H9 (cell line): ENCODE results near the gene CELA2A. TPM values are rescaled to one million over a fixed set of nuclear protein-coding genes. Genes with fewer than 3 reads are reported as not detected.
A peak's percentile ranks its signal among the peaks of the same experiment; 100 is the strongest.

ENCODE experiments used
- DNase-seq: peaks from one replicate; pipeline ENCODE4 v3.0.0-alpha.2; 2017
- H2AFZ ChIP-seq: one replicate; pipeline ENCODE4 v1.6.1; 2013; ENCODE audit warnings: mild to moderate bottlenecking, low read length, control low read depth, moderate library complexity
- H2AK5ac ChIP-seq: 2 replicates; pipeline ENCODE4 v1.6.1; 2013; ENCODE audit warnings: low read length, control low read depth, mixed read lengths; ENCODE audit not compliant: insufficient read length
- H2BK120ac ChIP-seq: one replicate; pipeline ENCODE4 v1.6.1; 2013; ENCODE audit warnings: low read depth, mild to moderate bottlenecking, low read length, control low read depth, inconsistent platforms; ENCODE audit not compliant: poor library complexity, severe bottlenecking
- H2BK12ac ChIP-seq: 2 replicates; pipeline ENCODE4 v1.6.1; 2013; ENCODE audit warnings: low read length, control low read depth, mixed read lengths, low read depth; ENCODE audit not compliant: insufficient read length
- H2BK15ac ChIP-seq: 2 replicates; pipeline ENCODE4 v1.6.1; 2013; ENCODE audit warnings: low read depth, low read length, control low read depth
- H2BK20ac ChIP-seq: one replicate; pipeline ENCODE4 v1.6.1; 2013; ENCODE audit warnings: low read depth, mild to moderate bottlenecking, low read length, control low read depth, inconsistent platforms; ENCODE audit not compliant: poor library complexity, severe bottlenecking
- H2BK5ac ChIP-seq: 2 replicates; pipeline ENCODE4 v1.6.1; 2013; ENCODE audit warnings: low read length, control low read depth, mixed read lengths; ENCODE audit not compliant: insufficient read length
- H3K14ac ChIP-seq: 2 replicates; pipeline ENCODE4 v1.6.1; 2013; ENCODE audit warnings: low read length, control low read depth; ENCODE audit not compliant: insufficient read depth
- H3K18ac ChIP-seq: 2 replicates; pipeline ENCODE4 v1.6.1; 2013; ENCODE audit warnings: low read depth, mild to moderate bottlenecking, mixed read lengths, low read length, control low read depth; ENCODE audit not compliant: insufficient read length
- H3K23ac ChIP-seq: 2 replicates; pipeline ENCODE4 v1.6.1; 2013; ENCODE audit warnings: low read length, control low read depth, mixed read lengths, low read depth; ENCODE audit not compliant: insufficient read length
- H3K23me2 ChIP-seq: 2 replicates; pipeline ENCODE4 v1.6.1; 2013; ENCODE audit warnings: low read depth, mild to moderate bottlenecking, mixed read lengths, low read length, control low read depth; ENCODE audit not compliant: insufficient read length, poor library complexity, severe bottlenecking
- H3K27ac ChIP-seq: 2 replicates; pipeline ENCODE4 v1.5.1; 2013; ENCODE audit warnings: low read length, control low read depth, mixed read lengths, low read depth; ENCODE audit not compliant: insufficient read length
- H3K27me3 ChIP-seq: 2 replicates; pipeline ENCODE4 v1.6.1; 2013; ENCODE audit warnings: low read length, control low read depth, inconsistent platforms; ENCODE audit not compliant: insufficient read depth
- H3K4ac ChIP-seq: 2 replicates; pipeline ENCODE4 v1.6.1; 2013; ENCODE audit warnings: low read depth, mild to moderate bottlenecking, control low read depth, inconsistent platforms, low read length, moderate library complexity
- H3K4me1 ChIP-seq: 2 replicates; pipeline ENCODE4 v1.6.1; 2013; ENCODE audit warnings: low read length, control low read depth, inconsistent platforms; ENCODE audit not compliant: insufficient read depth
- H3K4me2 ChIP-seq: 2 replicates; pipeline ENCODE4 v1.6.1; 2013; ENCODE audit warnings: low read length, control low read depth, mixed read lengths; ENCODE audit not compliant: insufficient read length, insufficient read depth
- H3K56ac ChIP-seq: 2 replicates; pipeline ENCODE4 v1.6.1; 2013; ENCODE audit warnings: low read depth, mild to moderate bottlenecking, mixed read lengths, low read length, control low read depth; ENCODE audit not compliant: insufficient read length
- H3K79me1 ChIP-seq: 2 replicates; pipeline ENCODE4 v1.6.1; 2013; ENCODE audit warnings: low read depth, mild to moderate bottlenecking, moderate library complexity, low read length, control low read depth, inconsistent platforms; ENCODE audit not compliant: insufficient read depth, poor library complexity, severe bottlenecking
- H3K79me2 ChIP-seq: 2 replicates; pipeline ENCODE4 v1.6.1; 2013; ENCODE audit warnings: low read length, control low read depth, inconsistent platforms; ENCODE audit not compliant: insufficient read depth
- H3K9ac ChIP-seq: 2 replicates; pipeline ENCODE4 v1.6.1; 2013; ENCODE audit warnings: low read length, control low read depth, mixed read lengths; ENCODE audit not compliant: insufficient read length; ENCODE audit errors: extremely low read depth
- H3K9me3 ChIP-seq: one replicate; pipeline ENCODE4 v1.6.1; 2013; ENCODE audit warnings: low read depth, low read length, inconsistent platforms; ENCODE audit not compliant: control insufficient read depth
- H3T11ph ChIP-seq: one replicate; pipeline ENCODE4 v1.6.1; 2013; ENCODE audit warnings: mild to moderate bottlenecking, low read length, control low read depth, inconsistent platforms
- H4K20me1 ChIP-seq: one replicate; pipeline ENCODE4 v1.6.1; 2013; ENCODE audit not compliant: control insufficient read depth, insufficient read length, insufficient read depth
- H4K5ac ChIP-seq: 2 replicates; pipeline ENCODE4 v1.6.1; 2013; ENCODE audit warnings: low read depth, mild to moderate bottlenecking, mixed read lengths, low read length, control low read depth; ENCODE audit not compliant: insufficient read length
- H4K8ac ChIP-seq: replicated peaks from 2 replicates; pipeline ENCODE4 v1.6.1; 2013; ENCODE audit warnings: low read length, control low read depth, mixed read lengths, low read depth; ENCODE audit not compliant: insufficient read length
- H4K91ac ChIP-seq: 2 replicates; pipeline ENCODE4 v1.6.1; 2013; ENCODE audit warnings: low read depth, mild to moderate bottlenecking, moderate library complexity, mixed read lengths, low read length, control low read depth; ENCODE audit not compliant: insufficient read length
- H3K27ac Mint-ChIP-seq, 3 experiments: 2 replicates in 2 of 3; 3 replicates in 1 of 3; pipeline ENCODE4 v1.8.0; 2020 to 2021; ENCODE audit warnings: mixed read lengths in 3 of 3, mild to moderate bottlenecking in 1 of 3, moderate library complexity in 1 of 3
- H3K27me3 Mint-ChIP-seq: 2 replicates; pipeline ENCODE4 v1.8.0; 2021; ENCODE audit warnings: low read depth, mild to moderate bottlenecking, moderate library complexity, mixed read lengths
- H3K36me3 Mint-ChIP-seq, 3 experiments: 2 replicates in 2 of 3; 3 replicates in 1 of 3; pipeline ENCODE4 v1.8.0; 2020 to 2021; ENCODE audit warnings: low read depth in 3 of 3, mixed read lengths in 3 of 3; ENCODE audit not compliant: insufficient read depth in 1 of 3
- H3K4me1 Mint-ChIP-seq, 2 experiments: 2 replicates each; pipeline ENCODE4 v1.8.0; 2020; ENCODE audit warnings: mixed read lengths in 2 of 2
- H3K4me3 Mint-ChIP-seq, 2 experiments: 2 replicates in 1 of 2; 3 replicates in 1 of 2; pipeline ENCODE4 v1.8.0; 2020 to 2021; ENCODE audit warnings: mild to moderate bottlenecking in 2 of 2, mixed read lengths in 2 of 2, moderate library complexity in 1 of 2
- H3K9me3 Mint-ChIP-seq, 2 experiments: 2 replicates in 1 of 2; 3 replicates in 1 of 2; pipeline ENCODE4 v1.8.0; 2020; ENCODE audit warnings: mild to moderate bottlenecking in 2 of 2, mixed read lengths in 2 of 2, moderate library complexity in 1 of 2
- WGBS: extraction: QIAGEN DNeasy Blood & Tissue Kit; methylation state at CpG from one replicate; pipeline ENCODE4 v1.1.7; 2013; ENCODE audit warnings: missing lambda C conversion rate, low lambda C conversion rate, mixed read lengths; ENCODE audit not compliant: insufficient read length; ENCODE audit errors: extremely low coverage; 5-methylcytosine and 5-hydroxymethylcytosine counted together
- total RNA-seq: library from RNA; stranded (reverse); gene quantifications from 2 replicates; pipeline ENCODE4 v1.2.1, GENCODE V29; 2021
- TF ChIP-seq, protein P1 (sequence below): fragments of 200-600 bp; sonication (generic); conservative IDR thresholded peaks from 3 replicates; pipeline ENCODE4 v1.8.0; 2021; ENCODE audit warnings: antibody characterized with exemption, mild to moderate bottlenecking

The CELA2A gene
- total RNA-seq, 1 experiment from 2014 or later: not detected

DNA sequence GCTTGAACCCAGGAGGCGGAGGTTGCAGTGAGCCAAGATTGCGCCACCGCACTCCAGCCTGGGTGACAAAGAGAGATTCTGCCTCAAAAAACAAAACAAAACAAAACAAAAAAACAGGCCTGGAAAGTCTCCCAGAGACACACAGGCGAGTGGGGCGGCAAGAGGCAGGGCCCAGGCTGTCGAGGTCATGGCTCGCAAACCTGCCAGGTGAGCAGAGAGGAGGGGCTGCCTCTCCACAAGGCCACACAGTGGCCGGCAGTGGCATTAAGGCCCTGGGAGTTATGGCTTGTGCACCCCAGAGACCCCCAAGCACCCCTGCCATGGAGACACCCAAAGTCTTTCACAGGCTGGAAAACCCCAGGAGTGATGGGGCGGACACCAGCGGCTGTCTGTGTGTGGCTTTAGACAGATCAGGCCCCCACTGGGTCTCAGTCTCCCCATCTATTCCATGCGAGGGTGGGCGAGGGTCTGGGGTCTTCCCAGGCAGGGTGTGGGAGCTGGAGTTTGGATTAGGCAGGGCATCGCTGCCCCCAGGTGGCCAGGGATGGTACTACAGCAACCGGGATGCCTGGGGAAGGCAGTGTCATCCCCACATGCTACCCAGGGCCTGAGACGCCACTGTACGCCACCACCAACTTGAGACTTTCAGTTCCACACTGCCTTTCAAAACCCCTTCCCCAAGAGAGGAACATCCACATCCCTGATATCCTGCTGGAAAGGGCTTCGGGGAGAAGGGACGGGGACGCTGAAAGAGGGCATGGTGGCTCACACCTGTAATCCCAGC lies 25.6 kb upstream of the CELA2A start:
- H3K9me3 Mint-ChIP-seq: no peaks in the 10 kb centered on the region; a peak in 1 of 5 replicates
- Histone ChIP-seq H4K8ac (no peak overlapping the region), H3K9me3 (no peaks in the 10 kb centered on the region), H3K23ac (no peak overlapping the region), H2BK5ac (no peak overlapping the region), H3K4me2 (no peak overlapping the region), H3K18ac (no peak overlapping the region), H3K23me2 (no peaks in the 10 kb centered on the region), H3K27ac (no peak overlapping the region), H3K56ac (no peak overlapping the region), H2BK20ac (no peak overlapping the region), H2BK120ac (no peak overlapping the region), H3K4ac (no peak overlapping the region), H3K27me3 (no peaks in the 10 kb centered on the region), H2BK12ac (no peak overlapping the region), H2BK15ac (no peak overlapping the region), H2AFZ (no peak overlapping the region), H3K14ac (no peak overlapping the region), H3K79me1 (no peaks in the 10 kb centered on the region), H4K5ac (no peak overlapping the region), H3K9ac (no peak overlapping the region), H3K79me2 (no peaks in the 10 kb centered on the region), H4K20me1 (no peaks in the 10 kb centered on the region), H3K4me1 (no peaks in the 10 kb centered on the region), H4K91ac (no peak overlapping the region), H2AK5ac (no peak overlapping the region), H3T11ph (no peak overlapping the region)
- TF ChIP-seq, protein P1, sequence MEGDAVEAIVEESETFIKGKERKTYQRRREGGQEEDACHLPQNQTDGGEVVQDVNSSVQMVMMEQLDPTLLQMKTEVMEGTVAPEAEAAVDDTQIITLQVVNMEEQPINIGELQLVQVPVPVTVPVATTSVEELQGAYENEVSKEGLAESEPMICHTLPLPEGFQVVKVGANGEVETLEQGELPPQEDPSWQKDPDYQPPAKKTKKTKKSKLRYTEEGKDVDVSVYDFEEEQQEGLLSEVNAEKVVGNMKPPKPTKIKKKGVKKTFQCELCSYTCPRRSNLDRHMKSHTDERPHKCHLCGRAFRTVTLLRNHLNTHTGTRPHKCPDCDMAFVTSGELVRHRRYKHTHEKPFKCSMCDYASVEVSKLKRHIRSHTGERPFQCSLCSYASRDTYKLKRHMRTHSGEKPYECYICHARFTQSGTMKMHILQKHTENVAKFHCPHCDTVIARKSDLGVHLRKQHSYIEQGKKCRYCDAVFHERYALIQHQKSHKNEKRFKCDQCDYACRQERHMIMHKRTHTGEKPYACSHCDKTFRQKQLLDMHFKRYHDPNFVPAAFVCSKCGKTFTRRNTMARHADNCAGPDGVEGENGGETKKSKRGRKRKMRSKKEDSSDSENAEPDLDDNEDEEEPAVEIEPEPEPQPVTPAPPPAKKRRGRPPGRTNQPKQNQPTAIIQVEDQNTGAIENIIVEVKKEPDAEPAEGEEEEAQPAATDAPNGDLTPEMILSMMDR: peak; percentile 96
- WGBS: no CpG with 5 or more reads among the region's 19 CpGs
- peak overlapping the region in 1 of 3 experiments; percentile 62; a peak in 1 of 7 replicates for H3K27ac Mint-ChIP-seq
- H3K4me3 Mint-ChIP-seq: no peak overlapping the region
- DNase-seq: peak; percentile 86
- H3K27me3 Mint-ChIP-seq: no peaks in the 10 kb centered on the region; the same call in 1 of the 2 replicates
- peaks cover 13 to 22% of the 10 kb centered on the region in 2 experiments for H3K4me1 Mint-ChIP-seq
- peaks cover 0 to 4% (median 3%) of the 10 kb centered on the region in 3 experiments; a peak in 4 of 7 replicates for H3K36me3 Mint-ChIP-seq
